ENCODE data around the gene TBC1D22A. TPM values are rescaled to one million over a fixed set of nuclear protein-coding genes. Genes with fewer than 3 reads are reported as not detected.

TBC1D22A gene
- total RNA-seq, 4 donors from 2014 or later, result 18.8 to 25.2 (median 23.1) TPM

DNA sequence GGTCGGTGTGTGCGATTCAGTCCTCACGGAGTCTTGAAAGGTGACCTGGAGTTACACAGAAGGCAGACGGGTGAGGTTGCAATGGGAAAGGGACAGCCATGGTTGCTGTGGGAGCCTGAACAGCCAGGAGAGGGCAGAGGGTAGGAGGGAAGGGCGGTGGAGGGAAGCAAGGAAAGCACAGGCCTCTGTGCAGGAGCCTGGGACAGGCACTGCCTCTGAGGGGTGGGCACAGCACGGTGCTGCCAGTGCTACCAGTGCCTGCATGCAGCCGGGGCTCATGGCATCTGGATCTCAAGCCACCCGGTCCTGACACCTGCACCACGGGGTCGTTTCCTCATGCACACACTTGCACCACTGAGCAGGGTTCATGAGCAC is 401.0 kb downstream of the TBC1D22A start:
- TF ChIP-seq POLR2A (IDR thresholded peaks at IDR 0.05), result no peak
- TF ChIP-seq, protein P1, sequence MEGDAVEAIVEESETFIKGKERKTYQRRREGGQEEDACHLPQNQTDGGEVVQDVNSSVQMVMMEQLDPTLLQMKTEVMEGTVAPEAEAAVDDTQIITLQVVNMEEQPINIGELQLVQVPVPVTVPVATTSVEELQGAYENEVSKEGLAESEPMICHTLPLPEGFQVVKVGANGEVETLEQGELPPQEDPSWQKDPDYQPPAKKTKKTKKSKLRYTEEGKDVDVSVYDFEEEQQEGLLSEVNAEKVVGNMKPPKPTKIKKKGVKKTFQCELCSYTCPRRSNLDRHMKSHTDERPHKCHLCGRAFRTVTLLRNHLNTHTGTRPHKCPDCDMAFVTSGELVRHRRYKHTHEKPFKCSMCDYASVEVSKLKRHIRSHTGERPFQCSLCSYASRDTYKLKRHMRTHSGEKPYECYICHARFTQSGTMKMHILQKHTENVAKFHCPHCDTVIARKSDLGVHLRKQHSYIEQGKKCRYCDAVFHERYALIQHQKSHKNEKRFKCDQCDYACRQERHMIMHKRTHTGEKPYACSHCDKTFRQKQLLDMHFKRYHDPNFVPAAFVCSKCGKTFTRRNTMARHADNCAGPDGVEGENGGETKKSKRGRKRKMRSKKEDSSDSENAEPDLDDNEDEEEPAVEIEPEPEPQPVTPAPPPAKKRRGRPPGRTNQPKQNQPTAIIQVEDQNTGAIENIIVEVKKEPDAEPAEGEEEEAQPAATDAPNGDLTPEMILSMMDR (IDR thresholded peaks at IDR 0.05 in 4 of 5, conservative IDR thresholded peaks at IDR 0.05 in 1 of 5), result no peak
- no peaks in the 10 kb centered on the region for H3K27me3 ChIP-seq
- DNase-seq (peak in 1 of 2 donors; percentile 8), ATAC-seq (no peak)
- H3K4me1 ChIP-seq, result no peaks in the 10 kb centered on the region
- in situ Hi-C loops (cut with MboI; ENCODE audit: low sequenced_read_pairs in 4 of 4), result no loop called here
- no peaks in the 10 kb centered on the region for H3K36me3 ChIP-seq
- no peak overlapping the region for H3K27ac ChIP-seq
- no peaks in the 10 kb centered on the region for H3K9me3 ChIP-seq
- intact Hi-C loops (cut with DNase I; ENCODE audit: low total_unique reads), result no loop called here
- no peak overlapping the region for H3K4me3 ChIP-seq

DNA sequence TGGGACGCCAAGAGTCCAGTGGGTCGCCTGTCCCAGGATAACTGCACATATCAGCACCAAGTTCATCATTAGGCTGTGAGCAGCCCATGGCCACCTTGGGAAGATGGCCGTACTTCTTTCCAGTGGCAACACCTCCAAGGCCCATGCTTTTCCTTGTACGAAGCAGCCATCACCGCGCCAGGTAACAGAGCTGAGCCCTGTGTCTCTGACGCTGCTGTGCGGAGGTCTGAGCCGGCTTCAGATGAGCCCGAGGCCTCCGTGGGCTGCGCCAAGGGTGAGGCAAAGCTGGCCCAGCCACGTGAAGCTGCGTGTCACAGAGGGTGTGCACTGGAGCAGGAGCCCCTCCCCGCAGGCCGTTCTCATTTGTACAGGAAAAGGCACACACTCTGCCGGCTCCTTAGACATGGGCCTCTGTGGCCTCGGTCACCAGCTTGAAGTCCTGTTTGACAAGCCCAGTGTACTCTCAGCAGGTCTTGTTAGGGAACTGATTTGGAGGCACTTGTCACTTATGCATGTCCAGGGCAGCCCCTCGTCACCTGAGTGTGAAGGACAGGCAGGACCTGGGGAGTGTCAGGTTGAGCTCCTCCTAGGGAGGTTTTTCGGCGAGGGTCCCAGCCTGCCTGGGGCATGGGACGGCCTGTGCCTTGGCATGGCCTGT is 401.5 kb downstream of the TBC1D22A start:
- H3K4me3 ChIP-seq, result no peak overlapping the region
- H3K27me3 ChIP-seq, result no peaks in the 10 kb centered on the region
- no peaks in the 10 kb centered on the region for H3K4me1 ChIP-seq
- H3K36me3 ChIP-seq, result peaks cover 0 to 4% of the 10 kb centered on the region in 2 donors
- intact Hi-C loops (cut with DNase I; ENCODE audit: low total_unique reads), result no loop called here
- TF ChIP-seq, protein P1 (IDR thresholded peaks at IDR 0.05 in 4 of 5, conservative IDR thresholded peaks at IDR 0.05 in 1 of 5), result no peak
- TF ChIP-seq POLR2A (IDR thresholded peaks at IDR 0.05), result no peak
- ATAC-seq (no peak), DNase-seq (peak in 1 of 2 donors; percentile 4)
- in situ Hi-C loops (cut with MboI; ENCODE audit: low sequenced_read_pairs in 4 of 4), result no loop called here
- H3K9me3 ChIP-seq, result no peaks in the 10 kb centered on the region
- no peak overlapping the region for H3K27ac ChIP-seq

DNA sequence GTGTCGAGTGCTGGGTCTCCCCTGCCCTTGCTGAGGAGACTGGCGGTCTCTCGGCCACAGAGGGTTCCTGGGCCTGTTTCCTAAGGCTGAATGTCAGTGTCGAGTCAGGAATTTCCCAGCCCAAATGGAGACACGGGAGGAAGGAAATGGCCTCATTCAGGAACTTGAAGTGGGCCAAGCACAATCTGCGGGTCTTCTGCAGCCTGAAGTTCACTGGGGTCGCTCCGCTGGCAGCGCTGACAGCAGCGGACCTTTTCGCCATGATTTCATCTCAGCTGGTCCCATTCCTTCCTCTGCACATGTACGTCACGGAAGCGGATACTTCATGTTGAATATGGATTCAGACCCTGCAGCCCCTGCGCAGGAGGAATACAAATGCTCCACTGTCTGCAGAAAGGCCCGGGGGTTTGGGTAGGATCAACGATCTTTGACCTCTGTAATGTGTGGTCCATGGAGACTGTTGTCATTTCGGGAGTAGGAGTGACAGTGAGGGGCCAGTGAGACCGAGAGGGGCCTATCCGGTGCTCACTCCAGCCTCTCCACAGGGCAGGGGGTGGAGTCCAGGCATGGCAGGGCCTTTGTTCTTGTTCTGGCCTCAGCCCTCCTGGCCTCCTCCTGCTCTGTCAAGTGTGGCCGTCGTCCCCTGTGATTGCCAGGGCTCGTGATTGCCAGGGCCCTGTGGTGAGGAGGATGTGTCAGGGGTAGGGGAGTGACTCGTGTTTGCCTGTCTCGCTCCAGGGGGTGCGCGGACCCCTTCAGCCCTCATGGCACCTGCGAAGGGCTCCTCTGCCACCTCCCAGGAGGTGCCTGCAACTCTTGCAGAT is 402.3 kb downstream of the TBC1D22A start:
- TF ChIP-seq, protein P1 (IDR thresholded peaks at IDR 0.05 in 4 of 5, conservative IDR thresholded peaks at IDR 0.05 in 1 of 5), result no peak
- no peak for TF ChIP-seq POLR2A (IDR thresholded peaks at IDR 0.05)
- no peaks in the 10 kb centered on the region for H3K4me1 ChIP-seq
- in situ Hi-C loops (cut with MboI; ENCODE audit: low sequenced_read_pairs in 4 of 4), result no loop called here

DNA sequence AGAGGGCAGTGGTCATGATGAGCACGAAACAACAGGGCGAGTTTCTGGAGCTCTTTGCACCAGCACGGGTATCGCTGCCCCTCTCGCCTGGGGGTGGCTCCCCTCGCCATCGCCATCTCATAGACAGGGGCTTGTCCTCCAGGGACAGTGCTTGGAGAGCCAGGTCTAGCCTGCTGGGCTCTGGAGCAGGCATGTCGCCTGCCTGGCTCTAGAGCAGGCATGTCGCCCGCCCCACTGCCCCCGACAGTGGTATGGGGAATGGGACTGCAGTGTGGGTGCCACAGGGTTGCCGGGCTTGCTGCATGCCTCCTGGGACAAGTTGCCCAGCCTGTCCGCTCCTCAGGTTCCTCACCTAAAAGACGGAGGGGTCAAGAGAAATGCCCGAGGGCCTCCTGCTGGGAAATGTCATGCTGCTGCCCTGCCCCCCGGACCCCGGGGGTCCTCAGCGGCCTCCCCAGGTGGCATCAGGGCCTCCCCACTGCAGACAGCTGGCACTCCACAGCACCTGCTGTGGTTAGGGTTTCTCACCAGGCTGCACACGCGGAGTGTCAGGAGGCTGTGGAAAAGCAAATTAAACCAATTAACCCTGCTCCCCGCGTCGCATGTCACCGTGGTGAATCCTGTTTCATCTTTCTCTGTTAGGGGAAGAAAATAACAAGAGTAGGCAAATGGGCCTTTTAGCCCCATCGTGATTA is 403.0 kb downstream of the TBC1D22A start:
- DNase-seq (peak in 1 of 2 donors; percentile 6), ATAC-seq (no peak)
- no peaks in the 10 kb centered on the region for H3K27me3 ChIP-seq
- H3K36me3 ChIP-seq, result peaks cover 0 to 4% of the 10 kb centered on the region in 2 donors
- in situ Hi-C loops (cut with MboI; ENCODE audit: low sequenced_read_pairs in 4 of 4) (no loop called here), intact Hi-C loops (cut with DNase I; ENCODE audit: low total_unique reads) (no loop called here)
- no peak overlapping the region for H3K27ac ChIP-seq
- TF ChIP-seq POLR2A (IDR thresholded peaks at IDR 0.05), result no peak
- TF ChIP-seq, protein P1 (IDR thresholded peaks at IDR 0.05 in 4 of 5, conservative IDR thresholded peaks at IDR 0.05 in 1 of 5), result no peak
- H3K4me3 ChIP-seq, result no peak overlapping the region
- no peaks in the 10 kb centered on the region for H3K9me3 ChIP-seq
- no peaks in the 10 kb centered on the region for H3K4me1 ChIP-seq

More for the DNA sequence above, 402.3 kb downstream of the TBC1D22A start:
- Histone ChIP-seq H3K4me3 (no peak overlapping the region), H3K27ac (no peak overlapping the region), H3K9me3 (no peaks in the 10 kb centered on the region), H3K36me3 (peaks cover 0 to 4% of the 10 kb centered on the region in 2 donors), H3K27me3 (no peaks in the 10 kb centered on the region)
- no peak for DNase-seq
- no peak for ATAC-seq
- intact Hi-C loops (cut with DNase I; ENCODE audit: low total_unique reads), result no loop called here

All from gastrocnemius medialis (tissue), 4 donors.